A673 (cell line): ENCODE data around the gene PIGL.
"Not testable (repeated sequence)": the region's sequence is repeated elsewhere in the genome, so short reads cannot be mapped to it uniquely, and the experiment has no call there.

Experiments
- CTCF ChIP-seq: fragments of 300-800, 200-600 bp; sonication (generic); conservative IDR thresholded peaks from 2 replicates; pipeline ENCODE4 v1.5.1; 2017; ENCODE audit warnings: low read depth, mild to moderate bottlenecking, antibody characterized with exemption, low read length, moderate library complexity, mixed read lengths
- EZH2 ChIP-seq: fragments of 200-600 bp; sonication (generic); IDR thresholded peaks from 2 replicates; pipeline ENCODE4 v1.6.1; 2017; ENCODE audit warnings: borderline replicate concordance, low read depth, mild to moderate bottlenecking, mixed read lengths, antibody characterized with exemption, low read length; ENCODE audit not compliant: poor library complexity, severe bottlenecking

- TF ChIP-seq EZH2, CTCF: not testable (repeated sequence)
Measured at GRCh38 chr17:16204763-16205162, 12.2 kb upstream of the PIGL start.
